RPMI7951 (cell line): ENCODE results near the gene NR2C2. TPM values are rescaled to one million over a fixed set of nuclear protein-coding genes. Genes with fewer than 3 reads are reported as not detected.

Source experiments
- DNase-seq: peaks from one replicate; pipeline ENCODE4 v3.0.0-alpha.2; 2012; ENCODE audit warnings: low read depth
- total RNA-seq: library from RNA; depleted of rRNA; stranded (reverse); fragments of >200 nt; shearing (Covaris generic); gene quantifications from 2 replicates; pipeline ENCODE4 v1.2.3, GENCODE V29; 2014

The NR2C2 gene
- total RNA-seq, 1 experiment from 2014 or later = 30.4 TPM

- DNase-seq = peak; percentile 84
Observed at GRCh38 chr3:14921034-14921616, 26.3 kb upstream of the NR2C2 start.

DNA sequence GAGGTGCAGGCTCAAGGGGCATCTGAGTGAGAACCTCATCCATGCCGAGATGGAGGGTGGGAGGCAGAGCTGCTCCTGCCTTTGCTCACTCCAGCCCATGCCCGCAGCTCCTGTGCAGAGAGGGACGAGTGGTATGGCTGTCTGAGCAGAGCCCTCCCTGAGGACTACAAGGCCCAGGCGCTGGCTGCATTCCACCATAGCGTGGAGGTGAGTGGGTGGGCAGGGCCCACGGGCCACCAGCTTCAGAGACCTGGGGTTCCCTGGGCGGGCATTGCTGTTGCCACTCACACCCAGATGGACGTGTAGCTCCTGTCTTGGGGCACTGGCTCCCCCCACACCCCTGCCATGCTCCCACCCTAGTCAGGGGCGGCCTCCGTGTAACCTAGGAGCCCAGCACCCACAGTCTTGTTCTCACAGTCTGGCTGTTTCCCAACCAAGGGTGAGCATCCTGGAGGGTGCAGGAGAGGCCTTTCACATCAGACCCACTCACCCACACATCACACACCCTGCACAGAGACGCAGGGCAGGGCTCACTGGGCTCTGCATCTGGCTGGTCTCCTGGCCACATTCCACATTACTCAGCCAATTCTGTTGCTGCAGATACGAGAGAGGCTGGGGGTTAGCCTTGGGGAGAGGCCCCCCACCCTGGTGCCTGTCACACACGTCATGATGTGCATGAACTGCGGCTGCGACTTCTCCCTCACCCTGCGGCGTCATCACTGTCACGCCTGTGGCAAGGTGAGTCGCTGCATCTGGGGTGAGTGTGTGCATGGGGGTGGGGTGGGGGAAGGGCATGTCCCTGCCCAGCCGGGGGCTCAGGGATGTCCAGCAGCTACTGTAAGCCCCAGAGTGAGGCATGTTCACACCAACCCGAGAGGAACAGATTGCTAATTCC, 25.3 kb upstream of the NR2C2 start:
- DNase-seq = no peak

GRCh38 chr3:14922863-14923262, 24.5 kb upstream of the NR2C2 start:
- no peak for DNase-seq

DNA sequence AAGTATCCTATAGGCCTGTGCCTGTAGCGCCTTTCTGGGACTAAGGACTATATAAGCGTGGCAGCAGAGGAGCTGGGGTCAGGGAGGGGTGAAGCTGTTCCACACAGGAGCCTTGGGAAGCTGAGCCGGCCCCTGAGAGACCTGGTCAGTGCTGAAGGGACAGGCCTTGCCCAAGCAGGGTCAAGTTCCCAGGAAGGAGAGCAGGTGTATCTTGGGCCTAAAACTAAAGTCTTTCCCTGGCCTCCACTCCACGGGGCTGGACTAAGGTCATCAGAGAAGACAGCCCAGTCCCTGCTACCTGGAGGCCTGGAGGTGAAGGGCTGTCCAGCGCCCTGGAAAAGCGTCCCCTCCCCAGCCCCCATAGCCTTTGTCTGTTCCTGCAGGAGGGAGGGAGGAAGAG, 23.9 kb upstream of the NR2C2 start:
- DNase-seq = no peak

GRCh38 chr3:14925729-14926591, 21.4 kb upstream of the NR2C2 start:
- DNase-seq = peak; percentile 58

DNA sequence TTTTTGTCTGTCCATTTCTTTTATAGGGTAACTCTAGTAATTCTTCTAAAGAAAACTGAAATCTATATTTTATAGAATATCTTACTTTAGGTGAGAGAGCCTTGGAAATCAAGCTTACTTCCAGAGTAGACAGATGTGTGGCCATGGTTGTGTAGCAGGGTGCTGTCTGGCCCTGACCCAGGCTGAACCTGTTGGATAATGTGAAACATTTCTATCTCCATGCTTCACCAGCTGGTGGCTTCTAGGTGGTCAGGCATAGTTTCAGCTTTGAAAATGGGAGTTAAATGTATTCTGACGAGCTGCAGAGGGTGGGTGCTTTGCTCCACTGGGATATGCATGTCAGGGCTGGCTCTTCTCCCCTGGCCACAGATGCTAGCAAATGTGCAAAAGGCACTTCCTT, 20.8 kb upstream of the NR2C2 start:
- DNase-seq = no peak

DNA sequence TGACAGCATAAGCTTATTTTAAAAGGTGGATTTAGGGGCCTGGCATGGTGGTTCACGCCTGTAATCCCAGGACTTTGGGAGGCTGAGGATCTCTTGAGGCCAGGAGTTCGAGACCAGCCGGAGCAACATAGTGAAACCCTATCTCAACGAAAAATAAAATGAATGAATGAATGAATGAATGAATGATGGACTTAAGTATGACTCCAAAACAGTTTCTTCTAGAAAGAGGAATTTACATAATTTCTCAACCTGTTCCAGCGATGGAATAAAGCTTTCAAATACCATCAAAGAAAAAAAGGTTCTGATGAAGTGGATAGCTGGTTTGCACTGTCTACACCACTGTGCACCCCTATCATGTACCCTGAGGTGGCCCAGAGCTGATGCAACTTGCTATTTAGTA, 20.1 kb upstream of the NR2C2 start:
- no peak for DNase-seq

DNA sequence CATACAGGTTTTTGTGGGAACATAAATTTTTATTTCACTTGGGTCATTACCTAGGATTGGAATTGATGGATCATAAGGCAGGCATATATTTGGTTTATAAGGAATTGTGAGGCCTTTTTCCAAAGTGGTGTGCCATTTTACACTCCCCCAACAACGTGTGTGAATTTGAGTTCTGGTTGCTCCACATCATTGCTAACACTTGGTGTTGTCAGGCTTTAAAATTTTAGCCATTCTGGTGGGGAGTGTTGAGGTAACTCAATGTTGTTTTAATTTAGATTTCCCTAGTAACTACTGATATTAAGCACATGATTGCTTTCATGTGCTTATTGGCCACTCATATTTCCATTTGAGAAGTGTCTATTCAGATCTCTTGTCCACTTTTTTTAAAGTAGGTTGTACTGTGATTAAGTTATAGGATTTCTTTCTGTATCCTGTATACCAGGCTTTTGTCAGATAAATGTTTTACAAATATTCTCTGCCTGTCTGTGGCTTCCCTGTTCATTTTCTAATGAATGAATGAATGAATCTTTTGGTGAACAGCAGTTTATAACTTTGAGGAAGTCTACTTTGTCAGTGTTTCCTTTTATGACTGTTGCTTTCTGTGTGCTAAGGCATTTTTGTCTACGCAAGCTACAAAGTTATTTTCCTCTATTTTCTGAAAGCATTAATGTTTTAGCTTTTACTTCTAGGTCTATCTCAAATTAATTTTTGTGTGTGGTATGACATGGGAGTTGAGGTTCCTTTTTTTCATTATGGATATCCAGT, 17.9 kb upstream of the NR2C2 start:
- DNase-seq = no peak

DNA sequence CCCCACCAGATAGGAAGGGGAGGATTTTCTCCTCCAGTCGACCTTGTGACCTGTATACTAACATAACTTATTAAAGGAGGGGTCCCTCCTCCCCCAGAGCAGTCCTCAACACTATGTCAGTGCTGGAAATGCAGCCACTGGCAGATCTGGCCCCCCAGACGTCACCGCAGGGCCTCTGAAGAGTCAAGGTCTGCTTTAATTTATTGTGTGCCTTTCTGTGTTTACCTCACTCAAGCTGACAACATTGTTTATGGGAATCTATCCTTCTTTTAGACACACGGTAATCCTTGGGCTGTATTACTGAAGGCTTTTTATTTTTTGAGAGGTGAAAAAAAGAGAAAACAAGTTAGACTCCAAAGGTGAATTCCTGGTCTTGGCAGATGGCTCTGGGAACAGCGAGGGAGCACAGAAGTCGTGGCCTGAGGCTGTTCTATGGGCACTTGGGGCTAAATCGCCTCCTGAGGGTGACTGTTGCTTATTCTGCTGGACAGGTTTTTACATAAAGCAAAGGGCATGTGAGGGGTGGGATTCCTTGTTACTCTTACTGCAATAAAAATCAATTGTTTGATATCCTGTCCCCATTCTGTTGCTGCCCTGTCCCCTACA, 13.5 kb upstream of the NR2C2 start:
- DNase-seq = no peak

DNA sequence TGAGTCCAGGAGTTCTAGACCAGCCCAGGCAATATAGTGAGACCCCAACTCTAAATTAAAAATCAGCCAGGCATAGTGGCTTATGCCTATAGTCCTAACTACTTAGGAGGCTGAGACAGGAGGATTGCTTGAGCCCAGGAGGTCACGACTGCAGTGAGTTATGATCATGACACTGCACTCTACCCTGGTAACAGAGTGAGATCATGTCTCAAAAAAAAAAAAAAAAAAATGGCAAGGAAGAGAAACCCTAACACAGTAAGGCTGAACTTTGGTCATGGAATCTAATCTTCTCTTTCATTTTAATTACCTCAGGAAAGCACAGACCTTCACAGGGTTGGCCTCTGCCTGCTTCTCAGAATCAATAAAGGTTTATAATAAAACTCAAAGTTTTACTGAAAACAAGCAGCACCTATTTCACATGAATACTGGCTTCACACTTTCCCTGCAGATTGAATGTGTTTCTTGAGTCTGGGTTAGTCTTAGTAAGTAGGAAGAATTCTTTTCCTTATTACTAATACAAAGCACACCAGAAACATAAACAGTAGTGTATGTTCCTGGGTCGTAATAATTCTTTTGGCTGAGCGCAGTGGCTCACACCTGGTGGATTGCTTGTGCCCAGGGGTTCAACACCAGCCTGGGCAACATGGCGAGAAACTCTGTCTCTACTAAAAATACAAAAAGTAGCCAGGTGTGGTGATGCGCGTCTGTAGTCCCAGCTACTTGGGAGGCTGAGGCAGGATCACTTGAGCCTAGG, 11.6 kb upstream of the NR2C2 start:
- DNase-seq = no peak

GRCh38 chr3:14938954-14939353, 8.4 kb upstream of the NR2C2 start:
- DNase-seq = no peak

DNA sequence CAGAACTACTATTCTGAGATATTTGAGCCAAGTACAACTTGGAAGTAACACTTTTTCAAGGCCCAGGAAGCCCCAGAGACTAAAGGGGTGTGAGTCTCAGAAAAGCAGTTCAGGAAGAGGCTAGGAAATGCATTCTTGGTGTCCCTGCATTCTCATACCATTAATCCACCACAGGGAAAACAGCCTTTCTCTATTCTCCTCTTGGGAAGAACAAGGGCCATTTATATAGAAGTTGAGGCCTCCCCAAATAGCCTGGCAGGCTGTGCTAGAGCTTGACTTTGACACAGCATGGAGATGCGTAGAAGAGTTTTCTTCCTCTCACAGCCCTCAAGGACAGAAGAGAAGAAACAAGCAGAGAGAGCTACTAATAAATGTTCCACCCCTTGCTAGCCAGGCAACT, 5.5 kb upstream of the NR2C2 start:
- peak; percentile 28 for DNase-seq

- DNase-seq = no peak
Observed at GRCh38 chr3:14943042-14943441, 4.3 kb upstream of the NR2C2 start.

DNA sequence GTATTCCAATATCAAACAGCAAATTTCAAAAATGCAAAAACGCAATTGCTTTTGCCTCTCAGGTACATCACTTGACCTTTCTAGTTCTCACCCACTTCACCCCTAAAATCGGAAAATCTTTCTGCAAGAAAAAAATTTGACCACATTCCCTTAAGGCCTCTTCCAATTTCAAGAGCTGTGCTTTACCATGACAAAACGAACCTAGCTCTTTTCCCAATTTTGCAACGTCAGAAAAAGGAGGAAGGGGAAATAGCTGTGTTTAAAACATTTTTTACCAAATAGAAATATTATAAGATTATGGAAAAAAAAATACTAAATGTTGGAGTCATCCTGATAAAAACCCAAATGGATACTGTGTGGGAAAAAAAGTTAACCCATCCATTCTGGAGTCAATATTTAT, 1.1 kb upstream of the NR2C2 start:
- no peak for DNase-seq

DNA sequence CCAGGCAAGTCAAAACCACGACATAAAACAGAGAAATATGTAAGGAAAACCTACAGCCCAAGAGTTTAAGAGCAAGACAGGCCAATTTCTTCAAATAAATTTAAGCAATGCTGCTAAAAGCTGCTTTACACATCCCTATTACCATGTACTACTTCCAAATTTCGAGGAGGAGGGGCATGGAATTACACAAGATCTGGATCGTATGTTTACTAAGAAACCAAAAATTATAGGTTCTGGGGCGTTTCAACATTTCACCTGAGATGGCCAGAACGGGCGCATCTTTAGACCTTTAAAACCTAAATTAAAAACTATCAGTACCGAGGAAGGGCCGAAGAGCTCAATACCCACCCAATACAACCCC, 664 bp upstream of the NR2C2 start:
- DNase-seq = no peak

DNA sequence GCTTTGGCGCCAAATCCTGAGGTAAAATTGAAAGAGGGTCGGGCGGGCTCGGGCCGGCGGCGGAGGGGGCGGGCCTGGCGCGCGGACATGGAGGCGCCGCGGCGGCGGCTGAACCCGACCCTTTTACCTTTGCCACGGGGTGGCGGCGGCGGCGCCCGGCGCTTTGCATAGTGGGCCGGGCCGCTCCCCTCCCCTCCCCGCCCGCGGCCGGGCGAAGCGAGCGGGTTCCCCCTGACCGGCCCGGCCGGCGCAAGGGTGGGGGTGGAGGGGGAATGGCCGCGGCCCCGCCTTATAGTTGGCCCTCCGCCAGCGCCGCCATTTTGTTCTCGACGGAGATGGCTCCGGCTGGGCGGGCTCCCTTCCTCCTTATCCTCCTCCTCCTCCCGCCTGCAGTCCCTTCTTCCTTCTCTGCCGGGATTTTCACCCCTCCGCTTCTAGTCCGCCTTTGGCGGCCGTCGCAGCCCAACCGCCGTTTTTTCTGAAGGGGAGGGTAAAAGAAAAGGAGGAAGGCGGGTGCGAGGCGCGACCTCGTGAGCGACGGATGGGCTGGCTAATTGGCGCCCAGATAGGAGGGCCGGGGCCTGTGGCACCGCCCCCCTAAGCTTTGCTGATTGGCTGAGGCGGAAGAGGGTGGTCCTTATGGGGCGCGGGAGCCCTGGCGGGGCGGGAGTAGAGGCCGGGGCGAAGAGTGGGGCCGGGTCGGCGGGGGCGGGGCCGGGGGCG, 664 bp downstream of the NR2C2 start:
- DNase-seq = peak; percentile 95

DNA sequence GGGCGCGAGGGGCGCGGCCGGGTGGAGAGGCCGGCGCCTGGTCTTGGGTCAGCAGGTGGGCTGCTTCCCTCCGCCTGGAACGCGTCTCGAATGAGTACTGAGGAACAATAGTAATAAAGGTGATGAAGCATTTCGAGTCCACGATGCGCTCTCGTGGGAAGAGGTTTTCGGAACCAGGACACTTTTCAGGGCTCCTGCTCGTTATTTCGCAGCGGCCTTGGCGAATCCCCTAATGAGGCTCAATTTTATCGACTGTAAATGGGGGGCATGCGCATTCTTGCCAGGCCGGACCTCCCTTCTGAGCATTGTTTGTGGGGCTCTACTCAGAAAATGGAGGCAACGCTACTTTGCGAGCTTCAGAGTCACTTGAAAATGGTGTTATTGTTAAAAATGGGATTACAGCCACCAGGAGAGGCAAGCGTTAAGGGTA, 1.2 kb downstream of the NR2C2 start:
- no peak for DNase-seq

DNA sequence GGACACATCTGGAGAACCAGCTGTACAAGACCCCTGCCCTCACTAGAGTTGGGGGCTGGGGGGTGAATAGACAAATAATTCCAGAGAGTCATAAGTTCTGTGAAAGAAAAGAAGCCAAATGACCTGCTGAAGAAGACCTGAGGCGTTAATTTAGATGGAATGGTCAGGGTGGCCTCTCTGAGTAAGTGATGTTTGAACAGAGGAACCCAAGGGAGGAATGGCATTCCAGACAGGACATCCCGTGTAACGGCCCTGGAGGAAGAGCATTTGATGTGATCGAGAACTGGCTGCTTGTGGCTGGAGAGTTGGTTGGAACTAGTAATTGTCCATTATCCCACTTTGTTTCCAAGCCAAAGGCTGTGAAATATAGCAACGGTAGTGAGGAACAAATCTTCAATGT, 1.7 kb downstream of the NR2C2 start:
- peak; percentile 20 for DNase-seq

GRCh38 chr3:14950274-14950673, 2.9 kb downstream of the NR2C2 start:
- DNase-seq = no peak

GRCh38 chr3:14957153-14957552, 9.8 kb downstream of the NR2C2 start:
- no peak for DNase-seq
